NCI-H226 (cell line): ENCODE results near the gene DCBLD2.

Experiments used
- DNase-seq: peaks from one replicate; pipeline ENCODE4 v3.0.0-alpha.2; 2015

The DCBLD2 gene, protein sequence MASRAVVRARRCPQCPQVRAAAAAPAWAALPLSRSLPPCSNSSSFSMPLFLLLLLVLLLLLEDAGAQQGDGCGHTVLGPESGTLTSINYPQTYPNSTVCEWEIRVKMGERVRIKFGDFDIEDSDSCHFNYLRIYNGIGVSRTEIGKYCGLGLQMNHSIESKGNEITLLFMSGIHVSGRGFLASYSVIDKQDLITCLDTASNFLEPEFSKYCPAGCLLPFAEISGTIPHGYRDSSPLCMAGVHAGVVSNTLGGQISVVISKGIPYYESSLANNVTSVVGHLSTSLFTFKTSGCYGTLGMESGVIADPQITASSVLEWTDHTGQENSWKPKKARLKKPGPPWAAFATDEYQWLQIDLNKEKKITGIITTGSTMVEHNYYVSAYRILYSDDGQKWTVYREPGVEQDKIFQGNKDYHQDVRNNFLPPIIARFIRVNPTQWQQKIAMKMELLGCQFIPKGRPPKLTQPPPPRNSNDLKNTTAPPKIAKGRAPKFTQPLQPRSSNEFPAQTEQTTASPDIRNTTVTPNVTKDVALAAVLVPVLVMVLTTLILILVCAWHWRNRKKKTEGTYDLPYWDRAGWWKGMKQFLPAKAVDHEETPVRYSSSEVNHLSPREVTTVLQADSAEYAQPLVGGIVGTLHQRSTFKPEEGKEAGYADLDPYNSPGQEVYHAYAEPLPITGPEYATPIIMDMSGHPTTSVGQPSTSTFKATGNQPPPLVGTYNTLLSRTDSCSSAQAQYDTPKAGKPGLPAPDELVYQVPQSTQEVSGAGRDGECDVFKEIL

DNA sequence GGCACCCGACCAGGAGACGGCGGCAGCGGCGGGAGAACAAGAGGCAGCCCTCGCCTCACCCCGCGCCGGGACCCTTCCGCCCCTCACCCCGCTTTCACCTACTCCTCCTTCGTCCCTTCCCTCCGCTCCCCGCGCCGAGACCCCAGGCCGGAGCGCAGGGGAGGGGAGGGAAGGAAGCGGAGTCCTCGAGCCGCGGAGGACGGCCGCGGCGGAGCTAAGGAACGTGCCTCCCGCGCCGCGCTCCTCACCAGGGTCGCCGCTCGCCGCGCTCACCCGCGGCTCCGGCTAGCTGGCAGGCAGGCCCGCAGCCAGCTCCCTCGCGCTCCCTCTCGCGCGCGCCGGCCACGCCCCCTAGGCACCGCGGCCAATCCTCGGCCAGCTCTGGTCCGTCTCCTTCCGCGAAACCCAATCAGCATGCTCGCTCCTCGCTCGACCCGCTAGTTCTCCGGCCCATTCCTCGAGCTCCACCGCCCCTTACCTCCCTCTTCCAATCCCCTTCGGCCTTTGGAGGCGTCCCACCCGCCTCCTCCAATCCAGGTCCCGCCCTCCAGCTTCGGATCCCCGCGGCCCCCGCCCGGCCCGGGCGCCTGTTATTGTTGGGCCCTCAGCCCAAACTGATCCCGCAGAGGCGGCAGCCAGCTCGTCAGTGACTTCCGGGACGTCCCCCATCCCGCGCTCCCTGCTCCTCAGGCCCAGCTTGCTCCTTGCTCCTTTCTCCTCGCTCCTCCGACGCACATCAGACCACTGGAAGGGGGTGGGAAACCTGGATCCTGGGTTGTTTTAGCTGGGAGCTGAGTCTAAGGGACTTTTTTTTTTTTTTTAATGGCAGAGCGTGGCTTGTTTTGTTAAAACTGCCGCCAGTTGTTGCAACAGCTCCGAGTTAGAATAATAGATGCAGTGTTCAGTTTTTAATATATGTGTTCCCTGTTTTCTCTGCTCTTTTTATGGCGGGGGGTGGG is at the start of gene DCBLD2:
TSS of gene DCBLD2 (minus strand) at position 304 of the 959 bp plus-strand sequence. CDS start 369 bp downstream, outside the sequence.
- DNase-seq: peak; percentile 99

DNA sequence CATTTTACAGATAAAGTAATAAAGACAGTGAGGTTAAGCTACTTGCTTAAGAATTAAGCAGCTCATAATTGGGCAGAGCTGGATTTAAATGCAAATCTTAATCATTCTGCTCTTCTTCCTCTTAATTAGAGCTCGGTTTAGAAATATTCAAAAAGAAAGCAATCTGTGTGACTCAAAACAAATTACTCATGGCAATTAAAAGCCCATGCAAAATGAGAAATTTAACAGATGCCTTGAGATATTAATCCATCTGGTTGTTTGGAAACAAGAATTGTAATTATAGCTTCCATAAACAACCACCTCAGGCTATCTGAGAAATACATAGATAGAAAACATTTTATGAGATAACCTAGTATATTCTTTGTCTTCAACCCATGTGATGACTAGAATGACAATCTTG is 44.2 kb upstream of the DCBLD2 start:
- DNase-seq: no peak

DNA sequence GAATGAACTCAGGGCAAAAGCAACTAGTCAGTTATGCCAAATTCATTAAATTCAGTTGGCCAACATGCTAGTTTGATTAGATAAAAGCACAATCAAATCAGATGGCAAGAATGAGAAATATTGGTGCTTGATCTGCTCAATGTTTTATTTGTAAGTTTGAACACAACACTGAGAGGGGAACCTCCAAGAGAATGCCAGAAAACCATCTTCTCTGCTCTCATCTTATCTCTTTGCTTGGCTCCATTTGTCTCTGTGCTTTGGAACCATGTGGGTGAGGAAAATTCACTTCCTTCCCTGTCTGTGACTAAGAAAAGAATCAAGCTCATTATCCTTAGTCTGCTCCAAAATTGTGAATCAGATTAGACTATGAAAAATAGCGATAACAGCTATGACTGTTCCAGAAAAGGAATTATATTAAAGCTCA is 43.6 kb upstream of the DCBLD2 start:
- peak; percentile 74 for DNase-seq

- no peak for DNase-seq
Measured at GRCh38 chr3:98930413-98930812, 28.9 kb upstream of the DCBLD2 start.

DNA sequence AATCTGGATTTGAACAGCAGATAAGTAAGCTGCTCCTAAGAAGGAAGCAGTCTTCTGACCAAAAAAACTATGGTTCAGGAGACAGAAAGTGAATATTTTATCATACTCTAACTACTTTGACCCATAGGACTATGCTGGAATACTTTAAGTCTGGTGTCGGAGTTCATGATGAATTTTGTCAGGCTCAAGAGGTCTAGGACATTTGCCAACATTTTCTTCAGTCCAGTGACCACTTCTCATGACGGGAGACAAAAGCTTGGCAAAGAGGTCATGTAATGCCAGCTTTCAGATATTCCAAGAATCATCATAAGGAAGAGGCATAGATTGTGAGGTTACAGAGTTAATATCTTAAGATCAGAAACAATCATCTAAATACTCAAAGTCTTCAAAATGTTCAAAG is 20.5 kb upstream of the DCBLD2 start:
- DNase-seq: no peak

GRCh38 chr3:98920166-98920565 is 18.7 kb upstream of the DCBLD2 start:
- no peak for DNase-seq

- peak; percentile 46 for DNase-seq
Measured at GRCh38 chr3:98918586-98918985, 17.1 kb upstream of the DCBLD2 start.

GRCh38 chr3:98917608-98918007 is 16.1 kb upstream of the DCBLD2 start:
- DNase-seq: peak; percentile 43

- DNase-seq: no peak
Measured at GRCh38 chr3:98914210-98915080, 12.9 kb upstream of the DCBLD2 start.

GRCh38 chr3:98912448-98912847 is 11.0 kb upstream of the DCBLD2 start:
- DNase-seq: no peak

GRCh38 chr3:98906230-98906629 is 4.7 kb upstream of the DCBLD2 start:
- DNase-seq: peak; percentile 86

DNA sequence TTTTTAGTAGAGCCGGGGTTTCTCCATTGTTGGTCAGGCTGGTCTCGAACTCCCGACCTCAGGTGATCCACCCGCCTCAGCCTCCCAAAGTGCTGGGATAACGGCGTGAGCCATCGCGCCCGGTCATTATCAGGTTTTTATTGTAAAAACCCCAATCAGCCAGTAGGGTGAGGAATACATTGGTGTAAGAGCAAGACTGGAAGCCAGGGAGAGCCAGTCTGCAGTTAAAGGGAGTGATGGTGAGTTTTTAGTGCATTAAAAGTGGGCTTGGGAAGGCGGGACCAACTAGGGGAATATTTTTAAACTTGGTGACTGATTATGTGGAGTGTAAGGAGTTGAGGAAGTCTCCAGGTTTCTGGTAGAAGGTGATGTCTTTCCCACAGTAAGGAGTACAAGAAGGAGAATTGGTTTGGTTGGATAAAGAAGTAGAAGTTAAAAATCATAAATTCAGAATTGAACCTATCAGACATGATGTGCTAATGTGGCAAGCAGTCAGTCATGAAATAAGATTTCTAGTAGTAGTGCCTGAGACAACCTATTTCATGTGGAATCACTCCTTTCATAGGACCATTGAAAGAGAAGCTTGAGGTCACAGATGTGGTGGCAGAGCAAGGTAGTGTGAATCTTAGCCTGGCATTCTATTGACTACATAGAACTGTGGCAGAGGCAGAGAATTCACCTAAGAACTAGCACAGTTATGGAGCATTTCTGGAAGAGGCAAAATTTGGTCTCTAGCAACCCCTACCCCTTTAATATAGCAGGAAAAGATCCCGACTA is 2.4 kb upstream of the DCBLD2 start:
- no peak for DNase-seq

DNA sequence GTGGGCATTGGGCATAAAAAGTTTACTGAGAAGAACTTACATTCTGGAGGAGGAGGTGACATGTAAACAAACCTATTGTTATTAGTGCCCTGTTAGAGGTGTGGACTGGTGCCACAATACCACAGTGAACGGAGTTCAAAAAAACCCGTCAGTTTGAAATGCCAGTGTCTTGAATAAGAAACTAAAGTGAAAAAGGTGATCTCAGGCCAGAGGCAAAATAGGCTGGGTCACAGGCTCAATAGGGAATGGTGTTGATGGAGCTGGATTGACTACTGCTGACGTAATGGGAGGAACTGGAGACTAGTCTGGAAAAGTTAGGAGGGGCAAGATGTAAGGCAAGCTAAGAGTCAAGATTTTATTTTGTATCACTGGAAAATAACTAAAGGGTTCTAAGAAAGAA is 1.6 kb upstream of the DCBLD2 start:
- DNase-seq: no peak

GRCh38 chr3:98902351-98902740 is 851 bp upstream of the DCBLD2 start:
- no peak for DNase-seq

GRCh38 chr3:98901119-98901391 is 440 bp downstream of the DCBLD2 start:
- no peak for DNase-seq

DNA sequence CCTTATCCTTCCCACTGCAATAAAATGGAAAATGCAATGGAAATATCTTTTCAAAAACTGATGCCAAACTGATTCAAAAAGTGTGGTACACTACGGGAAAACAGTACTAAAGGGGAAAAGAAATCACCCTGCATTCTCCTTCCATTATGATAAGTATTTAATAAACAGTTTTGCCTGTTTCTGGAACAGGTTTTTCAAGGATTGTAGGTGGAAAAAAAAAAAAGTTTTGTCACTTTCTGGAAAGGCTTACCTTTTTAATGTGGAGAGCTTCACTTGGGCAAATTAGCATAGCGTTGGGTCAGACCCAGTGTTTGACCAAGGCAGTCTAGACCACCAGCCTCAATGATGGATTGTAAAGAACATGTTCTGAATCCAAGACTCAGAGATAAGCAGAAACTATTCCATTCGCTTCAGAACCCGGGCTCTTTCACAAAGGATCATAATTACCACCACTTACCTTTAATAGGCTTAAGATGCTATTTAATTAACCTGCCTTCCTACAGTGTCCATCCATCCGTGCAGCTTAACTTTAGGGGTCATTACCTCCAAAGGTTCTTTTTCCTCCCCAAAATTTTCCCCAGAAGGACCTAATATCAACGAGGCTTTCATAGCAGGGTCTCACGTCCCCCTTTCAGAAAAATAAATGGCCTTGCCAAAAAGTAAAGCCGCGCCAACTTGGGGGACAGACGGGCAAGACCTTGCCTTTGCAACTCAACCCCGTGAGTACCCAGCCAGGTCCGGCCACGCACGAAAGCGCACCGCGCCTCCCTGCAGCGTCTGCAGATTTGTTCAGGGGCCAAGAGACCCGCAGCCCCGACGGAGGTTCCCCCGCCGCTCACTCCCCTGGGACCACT is 1.0 kb downstream of the DCBLD2 start:
- no peak for DNase-seq

GRCh38 chr3:98897701-98898100 is 3.8 kb downstream of the DCBLD2 start:
- no peak for DNase-seq

GRCh38 chr3:98894791-98895576 is 6.5 kb downstream of the DCBLD2 start:
- no peak for DNase-seq

GRCh38 chr3:98893740-98894139 is 7.8 kb downstream of the DCBLD2 start:
- DNase-seq: no peak

DNA sequence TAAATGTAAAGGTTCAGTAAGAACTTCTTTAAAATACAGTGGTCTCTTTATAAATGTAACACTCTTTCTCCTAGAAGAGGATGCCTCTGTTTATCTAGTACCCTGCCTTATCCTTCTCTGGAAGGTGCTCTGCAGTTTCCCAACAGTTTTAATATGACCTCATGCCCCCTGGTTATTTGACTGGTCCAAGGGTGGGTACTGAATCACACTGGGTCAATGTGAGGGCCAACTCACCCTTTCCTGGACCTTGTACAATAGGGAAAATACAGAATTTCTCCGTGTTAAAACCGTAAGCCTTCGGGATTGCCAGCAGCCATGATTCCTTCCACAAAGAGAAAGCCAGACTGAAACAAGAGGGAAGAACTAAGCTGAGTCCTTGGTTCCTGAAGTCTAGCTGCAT is 9.2 kb downstream of the DCBLD2 start:
- peak; percentile 43 for DNase-seq
